GM12878 (cell line): ENCODE data around the gene DHCR7. TPM values are rescaled to one million over a fixed set of nuclear protein-coding genes. Genes with fewer than 3 reads are reported as not detected.

Experiments
- ATAC-seq: fragments of 200-7000 bp; cut with Tn5 transposase; 3 replicates; pipeline ENCODE4 v1.9.1; 2020; ENCODE audit warnings: mild to moderate bottlenecking, moderate library complexity
- BruUV-seq: library from RNA; stranded (reverse); fragments of 400-500 nt; replicated peaks from 2 replicates; lab custom pipeline; 2021; lab: Mats Ljungman, UMichigan
- CTCF ChIA-PET: fragments of 300-600 bp; sonication (Branson Sonifier 250); formaldehyde crosslinking; extraction: SDS; loops from one replicate; lab custom pipeline; 2021; ENCODE audit warnings: inconsistent platforms; lab: Yijun Ruan, JAX
- POLR2A ChIA-PET: fragments of 350-600 bp; formaldehyde crosslinking; extraction: SDS; loops from one replicate; lab custom pipeline; 2021; ENCODE audit warnings: inconsistent platforms; lab: Charles Lee
- RAD21 ChIA-PET: fragments of 300-600 bp; sonication (Branson Sonifier 250); formaldehyde crosslinking; loops from one replicate; lab custom pipeline; 2023; ENCODE audit warnings: antibody characterized with exemption; ENCODE audit not compliant: unreplicated experiment; lab: Charles Lee
- SMC1A ChIA-PET: fragments of 300-600 bp; sonication (Branson Sonifier 250); formaldehyde crosslinking; loops from one replicate; lab custom pipeline; 2023; ENCODE audit not compliant: unreplicated experiment, uncharacterized antibody; lab: Charles Lee
- DNase-seq: peaks from one replicate; pipeline ENCODE4 v3.0.0-alpha.2; 2011; ENCODE audit warnings: low read depth, low spot score
- FAIRE-seq: peaks from 3 replicates; lab custom pipeline; 2011; peaks lifted over from hg19 to GRCh38; lab: Jason Lieb, UNC
- H2AFZ ChIP-seq: 2 replicates; pipeline ENCODE4 v1.6.0; 2011; ENCODE audit warnings: low read depth, low read length, control low read depth; ENCODE audit not compliant: control insufficient read depth
- H3K27ac ChIP-seq: 2 replicates; pipeline ENCODE4 v1.5.1; 2011; ENCODE audit warnings: control low read depth; ENCODE audit not compliant: control insufficient read depth, insufficient read depth
- H3K27me3 ChIP-seq, 2 experiments: replicated peaks in 1 of 2; 2 replicates each; pipeline versions ENCODE4 v1.6.0 to v1.6.1; 2011; ENCODE audit warnings: low read length in 1 of 2; ENCODE audit not compliant: control insufficient read depth in 2 of 2, insufficient read depth in 2 of 2
- H3K36me3 ChIP-seq, 2 experiments: 2 replicates each; pipeline ENCODE4 v1.5.1; 2011; ENCODE audit warnings: low read length in 1 of 2; ENCODE audit not compliant: control insufficient read depth in 2 of 2, insufficient read depth in 2 of 2
- H3K4me1 ChIP-seq: 2 replicates; pipeline ENCODE4 v1.6.1; 2011; ENCODE audit warnings: mild to moderate bottlenecking, low read length, moderate library complexity, mixed read lengths; ENCODE audit not compliant: control insufficient read depth, insufficient read depth
- H3K4me2 ChIP-seq: 2 replicates; pipeline ENCODE4 v1.6.0; 2011; ENCODE audit warnings: control low read depth; ENCODE audit not compliant: control insufficient read depth, insufficient read depth
- H3K4me3 ChIP-seq: fragments of 200-600 bp; sonication (generic); 2 replicates; pipeline ENCODE4 v1.5.1; 2016
- H3K79me2 ChIP-seq: 2 replicates; pipeline ENCODE4 v1.6.0; 2011; ENCODE audit warnings: low read length; ENCODE audit not compliant: control insufficient read depth, insufficient read depth
- H3K9ac ChIP-seq: 2 replicates; pipeline ENCODE4 v1.8.0; 2011; ENCODE audit warnings: low read length, control low read depth, mixed read lengths; ENCODE audit not compliant: control insufficient read depth, insufficient read depth
- H3K9me3 ChIP-seq: replicated peaks from 3 replicates; pipeline ENCODE4 v1.5.1; 2011; ENCODE audit warnings: mild to moderate bottlenecking, low read length; ENCODE audit not compliant: control insufficient read depth, insufficient read depth
- H4K20me1 ChIP-seq: 2 replicates; pipeline ENCODE4 v1.6.0; 2011; ENCODE audit not compliant: control insufficient read depth, insufficient read depth
- MAX ChIP-seq: IDR thresholded peaks from 2 replicates; pipeline ENCODE4 v1.6.1; 2012; ENCODE audit warnings: low read depth, low read length, improper control_type of control experiment
- NR2C1 ChIP-seq: fragments of 450-650 bp; IDR thresholded peaks from 2 replicates; pipeline ENCODE4 v1.6.1; 2017; ENCODE audit warnings: antibody characterized with exemption, mild to moderate bottlenecking, moderate library complexity
- NR2F1 ChIP-seq: fragments of 450-650 bp; conservative IDR thresholded peaks from 2 replicates; pipeline ENCODE4 v1.6.1; 2017; ENCODE audit warnings: mild to moderate bottlenecking
- PKNOX1 ChIP-seq: fragments of 450-650 bp; IDR thresholded peaks from 2 replicates; pipeline ENCODE4 v1.6.1; 2016; ENCODE audit warnings: mild to moderate bottlenecking
- STAT1 ChIP-seq: fragments of 450-650 bp; conservative IDR thresholded peaks from 2 replicates; pipeline ENCODE4 v1.6.1; 2014; ENCODE audit warnings: antibody characterized with exemption, mild to moderate bottlenecking
- TBL1XR1 ChIP-seq: IDR thresholded peaks from 2 replicates; pipeline ENCODE4 v1.6.1; 2012; ENCODE audit warnings: low read depth, low read length, improper control_type of control experiment
- WGBS: methylation state at CpG from one replicate; pipeline ENCODE4 v1.1.6; 2016; ENCODE audit warnings: low lambda C conversion rate; ENCODE audit not compliant: insufficient replicate concordance, insufficient coverage; ENCODE audit errors: missing lambda C conversion rate; 5-methylcytosine and 5-hydroxymethylcytosine counted together
- in situ Hi-C: fragments of 300-500 bp; cut with MboI; formaldehyde crosslinking; loops from 9 replicates; pipeline ENCODE4 v1.14.3; 2018; ENCODE audit warnings: mixed read lengths
- intact Hi-C: fragments of 100-400 bp; cut with micrococcal nuclease; formaldehyde crosslinking; loops from one replicate; pipeline ENCODE4 v1.14.2; 2022; ENCODE audit not compliant: unreplicated experiment
- polyA plus RNA-seq, 11 experiments: library from polyadenylated mRNA; depleted of rRNA in 4 of 11; unstranded in 6 of 11; stranded (reverse) in 5 of 11; fragments of >200 nt; fragmentation: Nextera tagmentation in 4 of 11; fragmentation: Illumina TruSeq in 1 of 11; extraction: Ambion mirVana in 4 of 11; extraction: Trizol in 1 of 11; gene quantifications; 1 replicate in 1 of 11; 2 replicates in 10 of 11; pipeline versions ENCODE4 v1.2.1 to v1.2.3, GENCODE V29; 2011 to 2016; ENCODE audit warnings: inconsistent platforms in 2 of 11, missing spikeins in 2 of 11, low read depth in 1 of 11
- total RNA-seq, 4 experiments: library from RNA; depleted of rRNA in 3 of 4; stranded (reverse); fragments of >200 nt in 3 of 4; fragmentation: Illumina TruSeq in 1 of 4; extraction: Trizol in 1 of 4; gene quantifications; 2 replicates each; pipeline versions ENCODE4 v1.2.1 to v1.2.3, GENCODE V29; 2013 to 2021

The DHCR7 gene
- total and polyA plus RNA-seq, 10 of the 15 experiments (the other 5 are each of a cell fraction or from before 2014, with no cell fraction given): 4.2 to 115 (median 57.8) TPM

- TF ChIP-seq TBL1XR1 (no peak), PKNOX1 (no peak), STAT1 (no peak), MAX (no peak)
These were observed 13.5 kb upstream of the DHCR7 start (continued) for GRCh38 chr11:71461696-71462095.

GRCh38 chr11:71459767-71460320, 11.7 kb upstream of the DHCR7 start:
- H3K4me3 ChIP-seq: no peak overlapping the region
- ChIA-PET CTCF (no interaction called here), RAD21 (no interaction called here), POLR2A (no interaction called here), SMC1A (no interaction called here)
- no peak overlapping the region for H3K9ac ChIP-seq
- no peaks in the 10 kb centered on the region for H3K4me1 ChIP-seq
- H3K4me2 ChIP-seq: no peak overlapping the region
- no peak for ATAC-seq
- no peak overlapping the region for H3K27ac ChIP-seq
- H3K36me3 ChIP-seq: peaks cover 27 to 33% of the 10 kb centered on the region in 2 experiments
- no peak for DNase-seq
- no peak for FAIRE-seq
- no peaks in the 10 kb centered on the region for H3K9me3 ChIP-seq
- in situ Hi-C loops (no loop called here), intact Hi-C loops (no loop called here)
- 74% methylated on average over 11 of the region's 11 CpGs for WGBS
- BruUV-seq: no TSS peak
- H2AFZ ChIP-seq: no peak overlapping the region
- peaks cover 8% of the 10 kb centered on the region for H3K79me2 ChIP-seq
- TF ChIP-seq NR2F1 (peak; percentile 61), MAX (no peak), NR2C1 (peak; percentile 71)
- no peaks in the 10 kb centered on the region for H3K27me3 ChIP-seq
- H4K20me1 ChIP-seq: no peaks in the 10 kb centered on the region
